ENCODE results near the gene DBP. TPM values are rescaled to one million over a fixed set of nuclear protein-coding genes. Genes with fewer than 3 reads are reported as not detected.
A peak's percentile ranks its signal among the peaks of the same experiment; 100 is the strongest.

The DBP gene
- total RNA-seq, 3 donors from 2014 or later (not counting 1 experiment from before 2014, with no cell fraction given): 16.4 to 31.2 (median 24.3) TPM

DNA sequence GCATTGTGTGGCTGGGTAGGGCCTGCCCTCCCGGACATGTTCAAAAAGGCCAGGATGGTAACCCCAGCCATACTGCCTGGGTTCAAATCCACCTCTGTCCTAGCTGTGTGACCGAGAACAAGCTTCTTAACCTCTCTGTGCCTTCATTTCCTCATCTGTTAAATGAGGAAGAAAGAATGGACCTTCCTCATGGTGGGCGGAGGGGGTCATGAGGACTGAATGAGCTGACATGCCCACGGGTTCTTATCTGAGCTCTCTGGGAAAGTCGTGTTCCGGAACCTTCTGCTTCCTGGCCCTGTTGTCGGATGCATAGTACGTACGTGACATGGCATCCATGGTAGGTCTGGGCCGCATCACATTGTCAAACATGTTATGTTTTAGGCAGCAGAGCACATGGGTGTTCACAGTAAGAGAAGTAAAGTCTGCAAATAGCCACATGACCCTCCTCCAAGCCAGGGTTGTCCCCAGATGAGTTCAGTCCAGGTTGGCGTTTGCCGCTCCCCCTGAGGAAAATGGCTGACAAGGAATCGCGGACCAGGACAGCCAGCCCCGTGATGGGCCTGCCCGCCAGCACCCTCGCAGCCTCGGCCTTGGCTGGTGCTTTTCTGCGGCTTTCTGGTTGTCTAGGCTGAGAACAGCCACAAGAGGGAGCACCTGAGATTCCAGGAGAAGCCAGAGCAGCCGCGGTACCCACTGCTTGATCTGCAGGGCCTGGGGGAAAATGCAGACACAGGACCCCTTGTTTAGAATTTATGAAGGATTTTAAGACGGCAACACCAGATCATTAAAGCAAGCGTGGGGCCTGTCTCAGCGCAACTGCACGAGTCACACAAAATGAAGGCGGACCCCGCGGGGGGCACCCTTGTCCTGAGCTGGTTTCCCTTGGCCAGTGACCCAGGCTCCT lies 38.0 kb upstream of the DBP start:
- H3K4me3 ChIP-seq (ENCODE audit: low read length): no peak overlapping the region
- no peaks in the 10 kb centered on the region for H3K36me3 ChIP-seq (ENCODE audit: control insufficient read depth, insufficient read depth, low read length)
- DNase-seq: peak; percentile 59 to 91
- Mint-ChIP-seq H3K36me3 (no peaks in the 10 kb centered on the region), H3K9me3 (no peaks in the 10 kb centered on the region), H3K27me3 (ENCODE audit: low read depth in 2 of 2) (peaks cover 0 to 3% of the 10 kb centered on the region in 2 donors), H3K27ac (peak overlapping the region in 1 of 2 donors; percentile 52), H3K4me3 (no peak overlapping the region), H3K4me1 (peaks cover 7 to 8% of the 10 kb centered on the region in 2 donors)
- H3K4me1 ChIP-seq (ENCODE audit: control insufficient read depth, insufficient read depth, low read length): peaks cover 8% of the 10 kb centered on the region
- intact Hi-C loops (cut with micrococcal nuclease): loop anchor here (1.0 to 5.0 kb wide), 2 partner anchors 29 to 38 kb away; partner anchors contain the start of genes CA11 and DBP
- H3K9me3 ChIP-seq (ENCODE audit: control insufficient read depth, insufficient read depth, low read length): no peaks in the 10 kb centered on the region
- TF ChIP-seq, protein P1, sequence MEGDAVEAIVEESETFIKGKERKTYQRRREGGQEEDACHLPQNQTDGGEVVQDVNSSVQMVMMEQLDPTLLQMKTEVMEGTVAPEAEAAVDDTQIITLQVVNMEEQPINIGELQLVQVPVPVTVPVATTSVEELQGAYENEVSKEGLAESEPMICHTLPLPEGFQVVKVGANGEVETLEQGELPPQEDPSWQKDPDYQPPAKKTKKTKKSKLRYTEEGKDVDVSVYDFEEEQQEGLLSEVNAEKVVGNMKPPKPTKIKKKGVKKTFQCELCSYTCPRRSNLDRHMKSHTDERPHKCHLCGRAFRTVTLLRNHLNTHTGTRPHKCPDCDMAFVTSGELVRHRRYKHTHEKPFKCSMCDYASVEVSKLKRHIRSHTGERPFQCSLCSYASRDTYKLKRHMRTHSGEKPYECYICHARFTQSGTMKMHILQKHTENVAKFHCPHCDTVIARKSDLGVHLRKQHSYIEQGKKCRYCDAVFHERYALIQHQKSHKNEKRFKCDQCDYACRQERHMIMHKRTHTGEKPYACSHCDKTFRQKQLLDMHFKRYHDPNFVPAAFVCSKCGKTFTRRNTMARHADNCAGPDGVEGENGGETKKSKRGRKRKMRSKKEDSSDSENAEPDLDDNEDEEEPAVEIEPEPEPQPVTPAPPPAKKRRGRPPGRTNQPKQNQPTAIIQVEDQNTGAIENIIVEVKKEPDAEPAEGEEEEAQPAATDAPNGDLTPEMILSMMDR (IDR thresholded peaks at IDR 0.05): peak; percentile 74
- no peaks in the 10 kb centered on the region for H3K27me3 ChIP-seq (ENCODE audit: control insufficient read depth, insufficient read depth, low read length)
- ATAC-seq: peak; percentile 74 to 98 (median 98)
- 43% methylated on average over 28 of the region's 28 CpGs for WGBS (ENCODE audit: insufficient coverage)
- no peak overlapping the region for H3K27ac ChIP-seq (ENCODE audit: low read length)

DNA sequence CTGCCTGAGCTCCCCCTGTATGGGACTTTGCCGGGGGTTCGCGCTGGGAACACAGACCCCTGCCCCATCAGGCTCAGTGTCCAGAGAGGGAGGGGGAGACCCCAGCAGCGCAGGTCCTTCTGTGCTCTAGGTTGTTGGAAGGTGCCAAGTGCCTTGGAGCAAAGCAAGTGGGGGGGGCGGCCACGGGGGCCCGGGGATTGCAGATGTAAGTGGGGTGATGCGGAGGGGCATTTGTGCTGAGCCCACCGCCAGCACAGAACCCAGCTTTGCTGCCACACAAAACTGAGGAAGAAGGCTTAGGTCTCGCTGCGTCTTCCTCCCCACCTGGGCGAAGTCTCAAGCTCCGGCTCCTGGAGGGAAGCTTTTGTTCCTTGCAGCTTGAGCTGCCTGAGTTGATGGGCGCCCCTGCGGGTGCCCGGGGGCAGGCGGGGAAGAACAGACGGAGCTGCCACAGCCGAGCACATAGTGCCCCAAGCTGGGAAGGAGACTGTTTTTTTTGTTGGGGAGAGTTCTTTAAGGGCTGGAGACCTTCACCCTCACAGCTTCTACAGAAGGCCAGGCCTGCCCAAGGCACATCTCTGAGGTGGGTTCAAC lies 37.1 kb upstream of the DBP start:
- peaks cover 0 to 3% of the 10 kb centered on the region in 2 donors for H3K27me3 Mint-ChIP-seq (ENCODE audit: low read depth in 2 of 2)
- H3K4me1 Mint-ChIP-seq: peaks cover 7 to 15% of the 10 kb centered on the region in 2 donors
- no peak overlapping the region for H3K4me3 ChIP-seq (ENCODE audit: low read length)
- DNase-seq: no peak
- 93% methylated on average over 18 of the region's 19 CpGs for WGBS (ENCODE audit: insufficient coverage)
- H3K36me3 ChIP-seq (ENCODE audit: control insufficient read depth, insufficient read depth, low read length): no peaks in the 10 kb centered on the region
- no peak overlapping the region for H3K4me3 Mint-ChIP-seq
- intact Hi-C loops (cut with micrococcal nuclease): no loop called here
- H3K9me3 ChIP-seq (ENCODE audit: control insufficient read depth, insufficient read depth, low read length): no peaks in the 10 kb centered on the region
- H3K4me1 ChIP-seq (ENCODE audit: control insufficient read depth, insufficient read depth, low read length): peaks cover 8% of the 10 kb centered on the region
- no peaks in the 10 kb centered on the region for H3K36me3 Mint-ChIP-seq
- TF ChIP-seq, protein P1 (IDR thresholded peaks at IDR 0.05): no peak
- ATAC-seq: no peak
- H3K27ac Mint-ChIP-seq: no peak overlapping the region
- peaks cover 5% of the 10 kb centered on the region in 2 donors for H3K9me3 Mint-ChIP-seq
- no peaks in the 10 kb centered on the region for H3K27me3 ChIP-seq (ENCODE audit: control insufficient read depth, insufficient read depth, low read length)
- no peak overlapping the region for H3K27ac ChIP-seq (ENCODE audit: low read length)

GRCh38 chr19:48673436-48674100 lies 36.4 kb upstream of the DBP start:
- no peak overlapping the region for H3K27ac Mint-ChIP-seq
- peaks cover 7 to 15% of the 10 kb centered on the region in 2 donors for H3K4me1 Mint-ChIP-seq
- DNase-seq: no peak
- Histone ChIP-seq H3K9me3 (ENCODE audit: control insufficient read depth, insufficient read depth, low read length) (no peaks in the 10 kb centered on the region), H3K4me1 (ENCODE audit: control insufficient read depth, insufficient read depth, low read length) (peaks cover 8% of the 10 kb centered on the region), H3K27me3 (ENCODE audit: control insufficient read depth, insufficient read depth, low read length) (no peaks in the 10 kb centered on the region), H3K4me3 (ENCODE audit: low read length) (no peak overlapping the region), H3K36me3 (ENCODE audit: control insufficient read depth, insufficient read depth, low read length) (no peaks in the 10 kb centered on the region), H3K27ac (ENCODE audit: low read length) (no peak overlapping the region)
- ATAC-seq: no peak
- intact Hi-C loops (cut with micrococcal nuclease): no loop called here
- no peak overlapping the region for H3K4me3 Mint-ChIP-seq
- peaks cover 5 to 9% of the 10 kb centered on the region in 2 donors for H3K9me3 Mint-ChIP-seq
- 84% methylated on average over 25 of the region's 25 CpGs for WGBS (ENCODE audit: insufficient coverage)
- no peaks in the 10 kb centered on the region for H3K36me3 Mint-ChIP-seq
- H3K27me3 Mint-ChIP-seq (ENCODE audit: low read depth in 2 of 2): peaks cover 0 to 3% of the 10 kb centered on the region in 2 donors
- TF ChIP-seq, protein P1 (IDR thresholded peaks at IDR 0.05): no peak

Measured in natural killer cell (primary cell).